Measurements from ENCODE around the gene NEDD9. TPM values are rescaled to one million over a fixed set of nuclear protein-coding genes. Genes with fewer than 3 reads are reported as not detected.

The NEDD9 gene
- total RNA-seq, 1 experiment from 2014 or later = 0.17 TPM

DNA sequence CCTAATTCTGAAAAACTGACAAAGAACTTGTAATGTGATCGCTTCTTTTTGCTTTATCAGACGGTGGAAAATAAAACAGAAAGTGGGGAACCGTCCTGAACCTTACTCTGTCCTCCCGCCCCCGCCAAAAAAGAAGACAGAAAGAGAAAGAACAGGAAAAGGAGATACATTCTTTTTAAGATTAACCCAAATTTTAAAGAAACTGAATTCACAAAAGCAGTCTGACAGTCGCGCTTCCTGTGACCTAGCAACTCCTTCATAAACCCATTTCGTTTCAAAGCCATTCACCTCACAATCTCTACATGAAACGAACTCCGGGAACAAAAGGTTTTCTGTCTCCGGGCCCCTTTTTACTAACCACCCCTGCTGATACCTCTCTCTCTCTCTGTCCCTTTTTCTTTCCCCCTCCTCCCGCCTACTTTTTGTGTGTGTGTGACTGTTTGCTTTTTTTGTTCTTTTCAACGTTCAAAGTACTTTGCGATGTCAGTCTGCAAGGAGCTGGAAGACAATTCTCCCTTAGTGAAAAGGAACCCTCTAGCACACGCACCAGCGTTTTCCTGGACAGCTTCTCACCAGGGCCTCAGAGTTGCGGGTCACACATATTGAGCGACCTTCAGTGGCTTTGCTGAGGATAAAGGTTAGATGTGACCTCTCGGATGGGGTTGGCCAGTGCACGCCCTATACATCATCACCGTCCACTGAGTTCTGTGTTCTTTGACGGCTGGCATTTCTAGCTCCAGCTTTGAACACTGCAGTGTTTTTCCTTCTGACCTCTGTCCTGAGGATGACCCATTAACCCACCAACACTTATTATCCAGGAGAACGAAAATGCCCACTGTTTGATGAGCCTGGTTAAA, 530 bp upstream of the NEDD9 start:
- H3K4me1 ChIP-seq (ENCODE audit: control insufficient read depth in 1 of 2, insufficient read depth in 2 of 2, low read length in 2 of 2) = peaks cover 0 to 7% of the 10 kb centered on the region in 2 experiments; a peak in 3 of 4 replicates
- H3K36me3 ChIP-seq (ENCODE audit: control insufficient read depth in 1 of 2, insufficient read depth in 2 of 2, low read length in 2 of 2) = no peaks in the 10 kb centered on the region
- TF ChIP-seq TCF7L2 (IDR thresholded peaks at IDR 0.05; ENCODE audit: borderline replicate concordance, extremely low read depth, insufficient read depth, insufficient read length) (no peak), SP1 (IDR thresholded peaks at IDR 0.05; ENCODE audit: low read depth) (0 out of 2 replicates have a peak, but pooled peaks have one; percentile 5)
- ATAC-seq = peak; percentile 5
- no TSS peak for BruUV-seq (replicated peaks)
- no peaks in the 10 kb centered on the region for H3K9me3 ChIP-seq (ENCODE audit: control insufficient read depth in 1 of 2, insufficient read depth in 1 of 2, low read depth in 1 of 2, low read length in 2 of 2)
- H3K4me3 ChIP-seq (replicated peaks in 1 of 2; ENCODE audit: low read depth in 1 of 2, low read length in 2 of 2) = peak overlapping the region; percentile 46 to 58
- H3K9ac ChIP-seq (ENCODE audit: low read length) = peak overlapping the region; percentile 19; the same call in 1 of the 2 replicates
- H3K79me2 ChIP-seq (ENCODE audit: insufficient read depth, low read length) = no peaks in the 10 kb centered on the region
- 0 out of 2 replicates have a peak, but pooled peaks cover 9% of the 10 kb centered on the region for H3K27me3 ChIP-seq (ENCODE audit: insufficient read depth, low read length)
- POLR2A ChIA-PET = interaction anchor here (0.6 kb wide), 1 partner anchor 383 kb away, joined by 3 read pairs; no protein-coding TSS in a partner anchor
- intact Hi-C loops (cut with micrococcal nuclease) = loop anchor here (5.0 kb wide), 1 partner anchor 264 kb away; no protein-coding TSS in a partner anchor
- H3K9me2 ChIP-seq (ENCODE audit: insufficient read depth) = no peaks in the 10 kb centered on the region
- RAD21 ChIA-PET (ENCODE audit: low non-redundant PET in 1 of 2, low total read pairs in 2 of 2, uncharacterized antibody in 2 of 2, unreplicated experiment in 2 of 2) = no interaction called here
- no peak for DNase-seq (ENCODE audit: low read depth, low spot score)
- CTCF ChIA-PET = no interaction called here
- H2AFZ ChIP-seq (ENCODE audit: low read depth, low read length, poor library complexity, severe bottlenecking) = peak overlapping the region; percentile 98
- peak overlapping the region; percentile 93 for H3K4me2 ChIP-seq (ENCODE audit: low read length)
- H3K27ac ChIP-seq (ENCODE audit: low read depth, low read length) = no peak overlapping the region
- H4K20me1 ChIP-seq (ENCODE audit: insufficient read depth) = no peaks in the 10 kb centered on the region

DNA sequence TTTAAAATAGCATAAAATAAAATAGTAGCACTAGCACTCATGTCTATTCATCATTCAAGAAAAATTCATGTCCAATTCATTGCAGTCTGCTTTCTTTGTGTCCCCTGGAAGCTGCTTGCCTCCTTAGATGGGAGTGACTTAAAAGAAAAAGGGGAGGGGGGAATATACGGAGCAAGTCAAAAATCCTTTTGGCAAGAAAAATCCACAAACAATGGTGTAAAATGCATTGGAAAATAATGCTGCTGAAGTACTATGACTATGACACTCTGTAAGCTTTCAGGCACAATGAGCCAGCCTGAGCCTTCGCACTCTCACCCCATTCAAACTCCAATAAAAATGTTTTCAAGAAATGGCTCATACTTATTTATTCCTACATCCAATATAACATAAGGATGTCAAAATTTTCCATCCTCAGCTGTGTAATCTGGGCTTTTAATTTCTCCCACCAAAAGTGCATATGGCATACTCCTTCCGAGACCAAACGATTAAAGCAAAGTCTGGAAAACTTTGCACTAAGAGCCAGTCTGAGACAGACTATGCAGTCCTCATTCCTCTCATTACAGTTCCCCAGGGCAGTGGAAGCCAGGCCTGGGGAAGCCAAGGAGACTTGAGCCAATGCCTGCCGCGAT, 790 bp downstream of the NEDD9 start:
- CTCF ChIA-PET = no interaction called here
- ATAC-seq (no peak), DNase-seq (ENCODE audit: low read depth, low spot score) (no peak)
- H3K79me2 ChIP-seq (ENCODE audit: insufficient read depth, low read length) = no peaks in the 10 kb centered on the region
- no peak overlapping the region for H3K27ac ChIP-seq (ENCODE audit: low read depth, low read length)
- peaks cover 0 to 7% of the 10 kb centered on the region in 2 experiments; a peak in 3 of 4 replicates for H3K4me1 ChIP-seq (ENCODE audit: control insufficient read depth in 1 of 2, insufficient read depth in 2 of 2, low read length in 2 of 2)
- RAD21 ChIA-PET (ENCODE audit: low non-redundant PET in 1 of 2, low total read pairs in 2 of 2, uncharacterized antibody in 2 of 2, unreplicated experiment in 2 of 2) = no interaction called here
- H3K9me3 ChIP-seq (ENCODE audit: control insufficient read depth in 1 of 2, insufficient read depth in 1 of 2, low read depth in 1 of 2, low read length in 2 of 2) = no peaks in the 10 kb centered on the region
- H4K20me1 ChIP-seq (ENCODE audit: insufficient read depth) = no peaks in the 10 kb centered on the region
- POLR2A ChIA-PET = interaction anchor here (0.6 kb wide), 1 partner anchor 382 kb away, joined by 3 read pairs; no protein-coding TSS in a partner anchor
- peak overlapping the region; percentile 25; the same call in 1 of the 2 replicates for H3K9ac ChIP-seq (ENCODE audit: low read length)
- intact Hi-C loops (cut with micrococcal nuclease) = loop anchor here (5.0 kb wide), 1 partner anchor 266 kb away; no protein-coding TSS in a partner anchor
- no TSS peak for BruUV-seq (replicated peaks)
- 0 out of 2 replicates have a peak, but pooled peaks cover 9% of the 10 kb centered on the region for H3K27me3 ChIP-seq (ENCODE audit: insufficient read depth, low read length)
- no peaks in the 10 kb centered on the region for H3K9me2 ChIP-seq (ENCODE audit: insufficient read depth)
- peak overlapping the region; percentile 98 for H2AFZ ChIP-seq (ENCODE audit: low read depth, low read length, poor library complexity, severe bottlenecking)
- peak overlapping the region; percentile 93 for H3K4me2 ChIP-seq (ENCODE audit: low read length)
- H3K4me3 ChIP-seq (replicated peaks in 1 of 2; ENCODE audit: low read depth in 1 of 2, low read length in 2 of 2) = peak overlapping the region; percentile 46 to 58
- no peaks in the 10 kb centered on the region for H3K36me3 ChIP-seq (ENCODE audit: control insufficient read depth in 1 of 2, insufficient read depth in 2 of 2, low read length in 2 of 2)
- TF ChIP-seq EZH2phosphoT487 (IDR thresholded peaks at IDR 0.05; ENCODE audit: borderline replicate concordance) = no peak
- no peak for TF ChIP-seq SRF (IDR thresholded peaks at IDR 0.05; ENCODE audit: low read depth)
- TF ChIP-seq ZFX (IDR thresholded peaks at IDR 0.05) = no peak
- no peak for TF ChIP-seq FOSL1 (IDR thresholded peaks at IDR 0.05; ENCODE audit: low read depth)
- no peak for TF ChIP-seq POLR2A (IDR thresholded peaks at IDR 0.05; ENCODE audit: borderline replicate concordance, extremely low read depth, insufficient read depth, insufficient read length)
- TF ChIP-seq SIN3A (IDR thresholded peaks at IDR 0.05; ENCODE audit: low read depth) = no peak
- no peak for TF ChIP-seq TCF7L2 (IDR thresholded peaks at IDR 0.05; ENCODE audit: borderline replicate concordance, extremely low read depth, insufficient read depth, insufficient read length)
- no peak for TF ChIP-seq SP1 (IDR thresholded peaks at IDR 0.05; ENCODE audit: low read depth)
- TF ChIP-seq EZH2 (IDR thresholded peaks at IDR 0.05) = no peak
- no peak for TF ChIP-seq EGR1 (IDR thresholded peaks at IDR 0.05; ENCODE audit: low read depth)
- no peak for TF ChIP-seq CEBPB (IDR thresholded peaks at IDR 0.05; ENCODE audit: low read depth)
- TF ChIP-seq, protein P1, sequence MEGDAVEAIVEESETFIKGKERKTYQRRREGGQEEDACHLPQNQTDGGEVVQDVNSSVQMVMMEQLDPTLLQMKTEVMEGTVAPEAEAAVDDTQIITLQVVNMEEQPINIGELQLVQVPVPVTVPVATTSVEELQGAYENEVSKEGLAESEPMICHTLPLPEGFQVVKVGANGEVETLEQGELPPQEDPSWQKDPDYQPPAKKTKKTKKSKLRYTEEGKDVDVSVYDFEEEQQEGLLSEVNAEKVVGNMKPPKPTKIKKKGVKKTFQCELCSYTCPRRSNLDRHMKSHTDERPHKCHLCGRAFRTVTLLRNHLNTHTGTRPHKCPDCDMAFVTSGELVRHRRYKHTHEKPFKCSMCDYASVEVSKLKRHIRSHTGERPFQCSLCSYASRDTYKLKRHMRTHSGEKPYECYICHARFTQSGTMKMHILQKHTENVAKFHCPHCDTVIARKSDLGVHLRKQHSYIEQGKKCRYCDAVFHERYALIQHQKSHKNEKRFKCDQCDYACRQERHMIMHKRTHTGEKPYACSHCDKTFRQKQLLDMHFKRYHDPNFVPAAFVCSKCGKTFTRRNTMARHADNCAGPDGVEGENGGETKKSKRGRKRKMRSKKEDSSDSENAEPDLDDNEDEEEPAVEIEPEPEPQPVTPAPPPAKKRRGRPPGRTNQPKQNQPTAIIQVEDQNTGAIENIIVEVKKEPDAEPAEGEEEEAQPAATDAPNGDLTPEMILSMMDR (IDR thresholded peaks at IDR 0.05 in 2 of 3, conservative IDR thresholded peaks at IDR 0.05 in 1 of 3; ENCODE audit: borderline replicate concordance in 1 of 3, insufficient read depth in 1 of 3, low read depth in 2 of 3, low read length in 2 of 3) = no peak
- TF ChIP-seq, protein P2, sequence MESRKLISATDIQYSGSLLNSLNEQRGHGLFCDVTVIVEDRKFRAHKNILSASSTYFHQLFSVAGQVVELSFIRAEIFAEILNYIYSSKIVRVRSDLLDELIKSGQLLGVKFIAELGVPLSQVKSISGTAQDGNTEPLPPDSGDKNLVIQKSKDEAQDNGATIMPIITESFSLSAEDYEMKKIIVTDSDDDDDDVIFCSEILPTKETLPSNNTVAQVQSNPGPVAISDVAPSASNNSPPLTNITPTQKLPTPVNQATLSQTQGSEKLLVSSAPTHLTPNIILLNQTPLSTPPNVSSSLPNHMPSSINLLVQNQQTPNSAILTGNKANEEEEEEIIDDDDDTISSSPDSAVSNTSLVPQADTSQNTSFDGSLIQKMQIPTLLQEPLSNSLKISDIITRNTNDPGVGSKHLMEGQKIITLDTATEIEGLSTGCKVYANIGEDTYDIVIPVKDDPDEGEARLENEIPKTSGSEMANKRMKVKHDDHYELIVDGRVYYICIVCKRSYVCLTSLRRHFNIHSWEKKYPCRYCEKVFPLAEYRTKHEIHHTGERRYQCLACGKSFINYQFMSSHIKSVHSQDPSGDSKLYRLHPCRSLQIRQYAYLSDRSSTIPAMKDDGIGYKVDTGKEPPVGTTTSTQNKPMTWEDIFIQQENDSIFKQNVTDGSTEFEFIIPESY (IDR thresholded peaks at IDR 0.05; ENCODE audit: extremely low read depth, insufficient replicate concordance, low read length) = no peak

Measured in HCT116 (cell line).